NB4 (cell line): Measurements from ENCODE around the gene WDR45B.

Experiments
- MYC ChIP-seq: IDR thresholded peaks from 2 replicates; pipeline ENCODE4 v1.6.1; 2011; ENCODE audit warnings: low read depth, low read length
- POLR2A ChIP-seq: IDR thresholded peaks from 2 replicates; pipeline ENCODE4 v1.6.1; 2011; ENCODE audit warnings: mild to moderate bottlenecking; ENCODE audit not compliant: insufficient read length; ENCODE audit errors: extremely low read depth
- TF ChIP-seq, protein P1 (sequence below): IDR thresholded peaks from 2 replicates; pipeline ENCODE4 v1.6.1; 2011; ENCODE audit warnings: low read depth, low read length
- TF ChIP-seq, protein P2 (sequence below): IDR thresholded peaks from one replicate; pipeline ENCODE4 v1.5.1; 2012; ENCODE audit warnings: low read depth, low read length

DNA sequence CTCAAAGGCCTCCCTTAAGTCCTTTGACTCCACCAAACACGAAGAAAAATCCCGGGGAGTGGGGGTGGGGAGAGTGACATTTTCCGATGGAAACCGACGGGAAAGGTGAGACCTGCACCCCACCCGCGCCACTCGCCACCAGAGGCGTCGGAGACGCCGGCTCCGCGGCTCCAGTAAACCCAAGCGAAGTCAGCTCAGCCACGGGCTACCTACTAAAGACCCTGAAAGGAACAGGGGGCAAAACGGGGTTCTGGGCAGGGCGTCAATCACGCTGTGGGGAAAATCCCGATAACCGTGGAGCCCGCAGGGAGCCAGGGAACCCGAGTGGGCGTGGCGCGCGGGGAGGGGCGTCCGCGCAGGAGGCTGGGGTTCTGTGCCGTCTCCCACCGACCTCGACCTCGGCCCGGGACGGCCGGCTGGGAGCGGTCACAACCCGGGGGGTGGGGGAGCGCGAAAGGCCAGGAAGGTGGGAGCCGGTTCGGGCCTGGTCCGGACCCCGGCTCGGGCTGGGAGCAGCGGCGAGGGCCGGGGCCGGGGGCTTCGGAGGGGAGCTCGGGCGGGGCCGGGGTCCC is 565 bp downstream of the WDR45B start:
- TF ChIP-seq, protein P1, sequence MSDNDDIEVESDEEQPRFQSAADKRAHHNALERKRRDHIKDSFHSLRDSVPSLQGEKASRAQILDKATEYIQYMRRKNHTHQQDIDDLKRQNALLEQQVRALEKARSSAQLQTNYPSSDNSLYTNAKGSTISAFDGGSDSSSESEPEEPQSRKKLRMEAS = no peak
- TF ChIP-seq, protein P2, sequence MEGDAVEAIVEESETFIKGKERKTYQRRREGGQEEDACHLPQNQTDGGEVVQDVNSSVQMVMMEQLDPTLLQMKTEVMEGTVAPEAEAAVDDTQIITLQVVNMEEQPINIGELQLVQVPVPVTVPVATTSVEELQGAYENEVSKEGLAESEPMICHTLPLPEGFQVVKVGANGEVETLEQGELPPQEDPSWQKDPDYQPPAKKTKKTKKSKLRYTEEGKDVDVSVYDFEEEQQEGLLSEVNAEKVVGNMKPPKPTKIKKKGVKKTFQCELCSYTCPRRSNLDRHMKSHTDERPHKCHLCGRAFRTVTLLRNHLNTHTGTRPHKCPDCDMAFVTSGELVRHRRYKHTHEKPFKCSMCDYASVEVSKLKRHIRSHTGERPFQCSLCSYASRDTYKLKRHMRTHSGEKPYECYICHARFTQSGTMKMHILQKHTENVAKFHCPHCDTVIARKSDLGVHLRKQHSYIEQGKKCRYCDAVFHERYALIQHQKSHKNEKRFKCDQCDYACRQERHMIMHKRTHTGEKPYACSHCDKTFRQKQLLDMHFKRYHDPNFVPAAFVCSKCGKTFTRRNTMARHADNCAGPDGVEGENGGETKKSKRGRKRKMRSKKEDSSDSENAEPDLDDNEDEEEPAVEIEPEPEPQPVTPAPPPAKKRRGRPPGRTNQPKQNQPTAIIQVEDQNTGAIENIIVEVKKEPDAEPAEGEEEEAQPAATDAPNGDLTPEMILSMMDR = no peak
- no peak for TF ChIP-seq POLR2A
- TF ChIP-seq MYC = 0 out of 2 replicates have a peak, but pooled peaks have one; percentile 10
